Stimulated activated CD4-positive, alpha-beta T cell treated with anti-CD3 and anti-CD28 coated beads, Interleukin-1b, Interleukin-23, amount 100 ng/mL, for 1 hour (primary cell): ENCODE data around the gene COL23A1.

Experiments used
- DNase-seq, 2 donors: peaks; one replicate each; pipeline ENCODE4 v3.0.0-alpha.2; 2020; ENCODE audit warnings: low read depth in 2 of 2

COL23A1 gene

GRCh38 chr5:178458140-178458539, 132.1 kb downstream of the COL23A1 start:
- DNase-seq: no peak

DNA sequence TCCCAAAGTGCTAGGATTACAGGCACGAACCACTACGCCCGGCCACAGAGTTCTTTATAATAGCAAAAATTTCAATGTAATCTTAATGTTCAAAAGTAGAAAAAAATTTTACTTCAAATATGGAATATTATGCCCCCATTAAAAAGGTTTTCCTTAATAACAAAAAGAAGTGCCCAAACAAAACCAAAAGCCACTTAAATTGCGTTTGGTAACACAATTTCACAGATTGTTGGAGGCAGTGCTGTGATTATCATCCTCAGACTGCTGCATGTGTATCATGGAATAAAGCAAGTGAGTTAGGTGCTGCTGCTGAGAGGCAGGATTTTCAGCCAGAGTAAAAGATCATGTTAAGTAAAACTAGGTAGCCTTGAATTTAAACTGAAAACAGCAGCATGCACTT, 132.7 kb downstream of the COL23A1 start:
- DNase-seq: no peak

DNA sequence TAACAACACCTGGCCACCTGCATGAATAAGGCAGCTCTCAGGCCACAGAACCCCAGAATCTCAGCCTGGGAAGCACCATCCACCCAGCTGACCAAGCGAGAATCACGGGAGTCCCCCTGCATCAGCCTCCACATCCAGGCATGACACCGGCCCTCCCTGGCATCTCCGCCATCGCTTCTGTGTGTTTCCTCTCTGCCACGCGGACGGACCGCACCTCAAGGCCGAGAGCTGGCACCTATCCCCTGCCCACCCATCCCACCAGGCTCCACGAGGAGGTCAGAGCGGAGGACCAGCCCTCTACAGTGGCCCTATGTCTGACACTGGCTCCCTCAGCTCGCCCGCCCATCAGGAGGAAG, 134.7 kb downstream of the COL23A1 start:
- DNase-seq: no peak

GRCh38 chr5:178454821-178455479, 135.2 kb downstream of the COL23A1 start:
- DNase-seq: no peak

DNA sequence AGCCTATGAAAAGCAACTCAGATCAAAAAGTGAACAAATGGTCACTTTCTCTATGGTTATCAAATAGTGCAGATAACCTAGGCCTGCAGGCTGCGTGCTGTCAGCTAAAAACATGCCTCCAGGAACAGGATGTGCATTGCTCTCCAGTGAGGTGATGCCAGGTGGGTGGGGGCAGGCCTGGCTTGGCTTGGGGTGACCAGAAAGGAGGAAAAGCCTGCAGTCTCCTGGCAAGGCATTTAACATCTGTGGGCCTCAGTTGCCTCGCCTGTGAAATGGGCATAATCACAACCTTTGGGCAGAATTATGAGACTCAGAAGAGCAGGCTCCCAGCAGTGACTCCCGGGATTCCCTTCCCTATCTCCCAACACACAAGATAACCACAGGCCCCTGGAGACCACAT, 135.9 kb downstream of the COL23A1 start:
- DNase-seq: no peak

- no peak for DNase-seq
Measured at GRCh38 chr5:178453224-178453623, 137.0 kb downstream of the COL23A1 start.

DNA sequence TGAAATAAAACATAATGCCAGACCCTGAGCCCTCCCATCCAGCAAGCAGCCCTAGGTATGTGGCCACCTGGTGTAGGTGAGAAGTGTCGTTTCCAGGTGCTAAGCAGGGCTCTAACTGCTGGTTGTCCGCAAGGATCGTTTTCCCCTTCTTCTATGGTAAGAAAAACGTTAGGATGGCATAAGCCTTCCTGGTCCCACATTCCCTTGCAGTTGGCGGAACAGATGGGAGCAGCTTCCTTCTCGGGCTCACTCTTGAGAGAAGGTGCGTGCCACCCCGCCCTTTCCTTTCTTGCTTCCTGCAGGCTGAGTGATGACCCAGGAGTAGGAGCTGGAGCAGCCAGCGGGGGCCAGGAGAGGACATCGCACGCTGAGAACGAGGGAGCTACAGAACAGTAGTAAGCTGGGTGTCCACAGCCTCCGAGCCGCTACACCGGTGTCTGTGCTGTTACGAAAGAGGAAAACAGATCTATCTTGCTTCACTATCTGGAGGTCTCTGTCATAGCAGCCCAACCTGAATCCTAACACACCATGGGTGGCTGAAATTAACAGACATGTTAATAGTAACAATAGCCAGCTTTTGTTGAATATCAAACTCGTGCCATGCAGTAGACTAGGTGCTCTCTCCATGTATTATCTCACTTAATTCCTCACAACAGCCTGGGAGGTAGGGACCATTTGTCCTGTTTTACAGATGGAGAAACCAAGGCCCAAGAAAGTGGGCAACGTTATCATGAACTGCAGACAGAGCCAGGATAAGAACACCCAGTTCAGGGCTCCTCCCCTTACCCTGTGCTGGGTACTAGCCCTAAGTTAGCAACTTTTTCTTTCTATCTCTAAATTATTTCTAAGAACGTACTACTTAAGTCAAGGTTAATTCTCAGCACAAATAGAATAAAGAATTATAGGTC, 139.8 kb downstream of the COL23A1 start:
- no peak for DNase-seq

DNA sequence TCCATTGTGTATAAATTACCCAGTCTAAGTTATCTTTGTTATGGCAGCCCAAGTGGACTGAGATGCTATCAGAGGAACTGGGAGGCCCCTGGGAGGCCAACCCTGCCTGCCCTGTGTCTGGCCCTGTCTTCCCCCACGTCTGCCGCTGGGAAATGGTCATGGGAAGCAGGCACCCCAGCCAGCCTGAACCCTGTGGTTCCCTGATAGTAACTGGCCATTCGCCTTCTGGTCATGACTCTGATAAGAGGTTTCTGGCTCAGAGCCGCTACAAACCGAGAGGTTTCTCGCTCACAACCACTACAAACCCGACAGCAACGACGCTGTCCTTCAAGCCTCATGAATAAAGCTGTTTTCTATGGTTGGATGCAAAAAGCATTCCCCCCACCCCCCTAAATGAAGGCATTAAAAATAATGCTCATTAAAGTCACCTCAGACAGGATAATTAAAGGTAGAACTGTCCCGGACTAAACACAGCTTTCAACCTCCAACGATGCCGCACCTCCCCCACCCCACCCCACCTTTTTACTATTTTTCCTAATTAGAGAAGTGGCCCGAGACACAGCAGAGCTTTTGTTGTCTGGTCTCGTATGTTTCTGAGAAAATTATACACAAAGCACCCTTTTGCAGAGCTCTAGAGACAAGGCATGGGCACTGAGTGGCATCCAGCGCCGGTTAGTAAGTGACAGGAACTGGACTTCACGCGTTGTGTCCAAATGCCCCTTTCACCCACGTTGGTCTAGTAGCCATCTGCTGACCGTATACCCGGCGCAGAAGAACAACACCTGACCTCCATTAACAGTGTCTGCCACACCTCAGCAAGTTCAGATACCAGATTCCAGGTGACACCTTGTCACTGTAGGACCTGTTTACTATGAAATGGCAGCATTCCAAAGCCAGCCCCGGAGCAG, 140.8 kb downstream of the COL23A1 start:
- no peak for DNase-seq

GRCh38 chr5:178445534-178445933, 144.7 kb downstream of the COL23A1 start:
- DNase-seq: no peak

DNA sequence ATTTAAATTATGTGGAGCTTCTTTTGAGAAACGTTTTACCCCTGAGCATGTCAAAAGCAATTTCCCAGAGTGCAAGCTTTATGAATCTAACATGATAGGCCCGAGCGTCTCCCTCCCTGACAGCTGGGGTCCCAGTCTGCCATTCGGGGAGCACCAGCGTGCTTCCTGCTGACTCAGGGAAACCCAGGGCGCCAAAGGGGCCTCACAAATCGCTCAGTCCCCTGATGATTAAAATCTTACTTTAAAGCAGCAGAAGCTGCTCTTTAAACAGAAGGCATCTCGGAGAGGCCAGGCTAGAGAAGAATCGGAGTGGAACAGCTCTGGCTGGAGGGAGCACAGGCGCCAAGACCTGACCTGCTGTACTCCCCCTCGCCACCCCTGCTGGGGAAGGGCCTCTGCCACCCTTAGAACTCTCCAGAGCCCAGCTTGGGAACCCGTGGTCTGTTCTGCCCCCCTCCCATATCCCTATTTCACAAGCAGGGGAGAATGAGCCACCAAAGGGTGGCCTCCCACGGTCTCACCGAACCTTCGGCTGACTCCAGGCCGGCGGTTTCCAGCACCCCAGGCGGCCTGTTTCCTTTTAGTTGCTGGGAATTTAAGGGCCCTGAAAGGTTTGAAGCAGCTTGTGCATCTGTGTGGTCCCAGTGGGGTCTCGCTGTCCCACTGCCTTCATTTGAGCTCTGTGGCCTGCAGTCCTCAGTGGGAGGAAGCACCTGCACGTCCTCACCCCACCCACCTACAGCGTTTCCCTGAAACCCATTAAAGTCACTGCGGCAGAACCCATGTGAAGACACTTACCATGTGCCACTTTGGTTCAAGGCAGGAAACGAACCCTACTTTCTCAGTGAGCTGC, 147.6 kb downstream of the COL23A1 start:
- no peak for DNase-seq

DNA sequence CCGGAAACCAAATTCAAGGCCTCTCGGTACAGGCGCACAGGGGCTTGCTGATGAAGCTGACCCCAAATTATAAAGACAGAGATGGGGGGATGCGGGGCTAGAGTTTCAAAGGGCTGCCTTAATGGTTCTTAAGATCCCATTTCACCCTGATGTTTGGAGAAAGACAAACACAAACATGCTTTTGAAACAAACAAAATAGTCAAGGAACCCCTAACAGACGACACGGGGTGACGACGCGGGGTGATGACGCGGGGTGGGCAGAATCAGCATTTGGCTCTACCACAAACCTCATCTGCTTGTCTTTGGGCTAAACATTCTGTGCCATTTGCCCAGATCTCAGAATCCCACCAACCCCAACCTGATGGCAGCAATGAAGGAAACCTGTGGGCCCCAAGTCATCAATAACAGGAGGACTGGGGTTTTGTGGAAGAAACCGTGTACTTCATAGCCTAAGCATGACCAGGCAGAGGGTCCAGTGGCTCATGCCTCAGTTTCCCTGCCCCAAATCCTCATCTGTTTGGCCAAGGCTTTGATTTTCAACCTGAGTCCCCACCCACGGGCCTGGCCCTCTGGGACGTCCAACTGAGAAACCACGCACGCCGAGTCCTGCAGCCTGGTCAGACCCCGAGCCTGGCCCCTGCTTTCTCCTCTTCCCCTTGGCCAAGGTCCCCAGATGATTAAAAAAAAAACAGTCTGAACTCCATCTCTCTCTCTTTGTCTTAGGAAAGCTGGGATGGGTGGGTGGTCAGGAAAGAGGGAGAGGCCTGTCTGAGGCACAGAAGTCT, 148.5 kb downstream of the COL23A1 start:
- DNase-seq: no peak

DNA sequence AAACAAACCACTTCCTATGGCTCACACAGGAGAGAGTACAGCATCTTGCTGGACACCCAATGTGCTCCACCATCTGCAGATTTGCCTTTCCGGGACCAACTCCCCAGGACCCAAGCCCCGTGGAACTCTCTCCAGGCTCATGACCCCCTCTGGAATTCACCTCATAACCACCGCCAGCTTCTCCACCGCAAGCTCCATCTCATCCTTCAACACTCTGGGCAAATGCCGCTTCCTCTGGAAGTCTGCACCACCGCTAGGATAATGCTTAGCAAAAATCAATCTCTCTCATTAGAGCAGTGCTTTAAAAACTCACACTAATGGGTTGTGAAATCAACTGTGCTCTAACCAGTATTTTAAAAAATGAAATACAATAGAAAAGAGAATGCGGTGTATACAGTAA, 150.0 kb downstream of the COL23A1 start:
- no peak for DNase-seq

- no peak for DNase-seq
Measured at GRCh38 chr5:178439493-178440180, 150.6 kb downstream of the COL23A1 start.

GRCh38 chr5:178438796-178439195, 151.4 kb downstream of the COL23A1 start:
- DNase-seq: no peak

DNA sequence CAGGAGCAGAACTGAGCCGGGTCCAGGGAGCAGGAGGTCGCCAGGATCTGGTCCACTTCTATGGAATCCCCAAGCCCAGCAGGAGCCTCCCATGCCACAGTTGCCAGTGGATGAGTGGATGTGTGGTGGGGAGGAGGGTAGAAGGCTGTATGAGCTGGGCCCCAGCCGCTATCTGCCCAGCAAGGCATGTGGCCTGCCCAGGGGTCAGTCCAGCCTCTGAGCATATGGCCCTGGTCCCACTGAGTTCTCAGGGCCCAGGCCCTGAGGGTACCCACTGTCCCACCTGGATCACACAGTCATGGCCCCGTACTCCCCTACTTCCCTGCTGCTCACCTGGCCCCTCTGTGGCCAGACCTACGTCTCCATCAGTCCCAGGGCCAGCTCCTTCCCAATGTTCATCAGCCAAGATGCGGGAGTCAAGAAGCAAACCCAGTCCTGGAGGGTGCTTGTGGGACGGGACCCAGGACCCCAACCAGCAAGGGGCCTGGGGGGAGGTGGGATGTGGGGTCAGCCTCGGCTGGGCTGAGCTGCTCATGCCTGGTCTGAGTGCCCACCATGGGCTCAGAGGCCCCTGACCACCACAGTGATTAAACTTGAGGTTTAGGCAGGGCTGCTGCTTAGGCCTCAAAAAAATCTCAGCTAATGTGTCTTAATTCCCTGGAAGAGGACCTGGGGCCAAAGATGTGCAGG, 152.7 kb downstream of the COL23A1 start:
- DNase-seq: no peak

DNA sequence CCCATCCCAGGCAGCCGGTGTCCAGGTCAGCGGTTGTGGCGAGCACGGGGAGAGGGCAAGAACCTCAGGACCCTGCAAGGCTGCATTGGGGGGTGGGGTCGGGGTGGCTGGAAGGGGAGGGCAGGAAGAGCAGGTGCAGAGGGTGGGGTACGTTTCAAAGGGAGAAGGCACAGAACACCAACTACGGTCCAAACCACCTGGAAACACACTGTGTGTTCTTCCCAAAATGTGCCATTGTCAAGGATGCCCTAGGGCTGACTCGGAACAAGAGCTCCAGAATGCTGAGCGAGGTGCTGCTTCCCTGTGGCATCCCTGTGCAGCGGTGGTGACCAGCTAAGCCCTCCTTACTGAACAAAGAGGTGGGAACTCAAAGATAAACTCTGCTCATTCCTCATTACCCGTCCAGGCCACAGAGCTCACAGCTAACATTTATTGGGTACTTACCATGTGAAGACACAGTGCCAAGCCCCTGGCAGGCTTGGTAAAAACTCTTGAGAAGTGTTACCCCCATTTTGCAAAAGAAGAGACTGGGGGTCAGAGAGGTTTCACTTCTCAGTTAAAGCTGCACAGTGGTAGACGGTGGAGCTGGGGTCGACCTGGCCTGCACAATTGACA, 153.8 kb downstream of the COL23A1 start:
- no peak for DNase-seq

DNA sequence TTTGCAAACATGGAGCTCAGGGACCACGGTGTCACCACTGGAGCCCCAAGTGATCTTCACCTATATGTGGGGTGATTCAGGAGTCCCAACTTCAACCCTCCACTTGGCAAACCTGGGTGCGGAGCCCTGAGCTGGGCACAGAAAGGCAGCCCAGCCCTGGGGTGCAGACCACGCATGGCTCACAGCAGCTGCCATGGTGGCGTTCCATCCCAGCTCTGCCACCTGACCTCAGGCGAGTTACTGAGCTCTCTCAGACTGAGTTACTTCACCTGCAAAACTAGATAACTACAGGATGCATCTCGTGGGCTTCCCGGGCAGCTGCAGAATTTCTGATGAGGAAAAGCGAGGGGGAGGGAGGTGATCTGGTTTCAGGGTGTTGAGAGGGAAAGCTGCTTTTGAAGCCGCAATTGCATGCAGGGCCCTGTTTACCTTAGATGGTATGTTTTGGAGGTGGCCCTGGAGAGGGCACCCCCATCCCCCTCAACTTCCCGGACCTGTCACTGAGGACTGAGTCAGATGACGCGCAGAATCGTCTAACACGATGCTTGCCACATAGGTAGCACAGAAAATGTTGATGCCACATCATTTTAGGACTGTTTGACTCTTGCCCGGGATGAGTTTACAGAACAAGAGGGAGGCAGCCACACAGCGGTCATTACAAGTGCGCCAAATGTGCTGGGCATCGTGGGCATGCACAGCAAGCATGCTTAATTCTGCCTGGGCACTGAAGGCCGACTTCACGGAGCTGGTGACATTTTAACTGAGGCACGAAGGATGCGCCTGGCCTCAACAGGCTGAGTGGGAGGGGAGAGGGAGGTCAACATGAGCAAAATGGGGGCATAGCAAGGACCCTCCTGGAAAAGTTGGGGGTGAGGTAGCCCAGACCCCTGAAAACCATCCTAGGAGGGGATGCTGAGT, 154.6 kb downstream of the COL23A1 start:
- DNase-seq: no peak

DNA sequence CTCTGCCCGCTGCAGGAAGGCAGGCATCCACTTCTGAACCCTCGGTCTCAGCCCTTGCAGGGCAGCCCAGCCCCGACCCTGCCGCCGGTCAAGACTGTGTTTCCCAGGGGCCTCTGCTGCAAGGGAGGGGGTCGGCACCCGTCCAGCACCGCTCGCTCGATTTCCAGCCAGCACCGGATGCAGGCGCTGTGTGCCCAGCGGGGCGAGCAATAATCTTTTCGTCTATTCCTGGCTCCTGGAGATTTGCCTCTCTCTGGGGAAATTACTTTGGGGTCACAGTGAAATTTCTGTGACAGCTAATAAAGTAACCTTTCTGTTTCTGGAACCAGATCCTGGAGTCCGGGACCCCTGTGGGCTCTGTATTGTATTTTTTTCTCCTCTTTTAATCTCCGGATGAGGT, 155.3 kb downstream of the COL23A1 start:
- no peak for DNase-seq
